ENCODE measurements around the gene MST1. TPM values are rescaled to one million over a fixed set of nuclear protein-coding genes. Genes with fewer than 3 reads are reported as not detected.

MST1 gene
- total and polyA plus RNA-seq, 12 donors = 2.3 to 16.0 (median 3.8) TPM

GRCh38 chr3:49732597-49732996 is 43.3 kb upstream of the MST1 start:
- Histone ChIP-seq H3K27me3 (no peaks in the 10 kb centered on the region), H3K4me3 (no peak overlapping the region), H3K36me3 (peaks cover 0 to 100% (median 40%) of the 10 kb centered on the region in 9 donors), H3K27ac (no peak overlapping the region), H3K9me3 (no peaks in the 10 kb centered on the region), H3K4me1 (no peaks in the 10 kb centered on the region)
- no peak for ATAC-seq
- TF ChIP-seq CTCF (IDR thresholded peaks at IDR 0.05) = no peak
- 92 to 94% methylated on average over 11 of the region's 11 CpGs for WGBS, 2 donors
- intact Hi-C loops (cut with DNase I) = no loop called here
- no peak for DNase-seq

GRCh38 chr3:49729966-49730609 is 40.8 kb upstream of the MST1 start:
- 97 to 98% methylated on average over 4 of the region's 4 CpGs for WGBS, 2 donors
- no peak for TF ChIP-seq CTCF (IDR thresholded peaks at IDR 0.05)
- no peaks in the 10 kb centered on the region for H3K27me3 ChIP-seq
- ATAC-seq (no peak), DNase-seq (no peak)
- H3K36me3 ChIP-seq = peaks cover 0 to 100% (median 39%) of the 10 kb centered on the region in 9 donors
- H3K4me1 ChIP-seq = peaks cover 0 to 3% (median 0%) of the 10 kb centered on the region in 9 donors
- H3K4me3 ChIP-seq = no peak overlapping the region
- no peaks in the 10 kb centered on the region for H3K9me3 ChIP-seq
- intact Hi-C loops (cut with DNase I) = loop anchor here in 1 of 10 donors (10.0 kb wide), 1 partner anchor 175 kb away; the partner anchor contains the start of gene MST1R
- no peak overlapping the region for H3K27ac ChIP-seq

DNA sequence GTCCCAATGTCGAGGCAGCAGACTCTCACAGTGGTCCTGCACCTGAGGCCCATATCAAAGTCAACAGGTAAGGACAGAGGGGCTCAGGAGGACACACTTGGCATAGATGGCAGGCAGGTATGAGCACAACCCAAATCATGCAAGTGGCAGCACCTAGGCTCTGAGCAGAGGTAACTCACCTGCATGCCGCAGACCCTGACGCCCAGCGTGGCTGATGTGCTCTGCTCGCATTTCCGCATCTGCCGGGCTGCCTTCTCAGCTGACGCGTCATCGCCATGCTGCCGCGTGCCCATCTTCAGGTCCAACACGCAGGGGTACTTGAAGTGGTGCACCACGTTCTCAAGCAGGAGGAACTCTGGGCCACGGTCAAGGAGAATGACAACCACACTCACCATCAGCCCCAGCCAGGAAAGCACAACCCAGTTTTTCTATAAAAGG is 38.7 kb upstream of the MST1 start:
- Histone ChIP-seq H3K9me3 (no peaks in the 10 kb centered on the region), H3K4me3 (no peak overlapping the region), H3K36me3 (peaks cover 0 to 82% (median 38%) of the 10 kb centered on the region in 9 donors), H3K27ac (no peak overlapping the region), H3K4me1 (peaks cover 7 to 16% (median 14%) of the 10 kb centered on the region in 9 donors), H3K27me3 (no peaks in the 10 kb centered on the region)
- intact Hi-C loops (cut with DNase I) = loop anchor here in 1 of 10 donors (10.0 kb wide), 1 partner anchor 177 kb away; the partner anchor contains the start of gene MST1R
- no peak for ATAC-seq
- 91% methylated on average over 15 of the region's 15 CpGs for WGBS, 2 donors
- DNase-seq = no peak
- TF ChIP-seq CTCF (IDR thresholded peaks at IDR 0.05) = no peak

DNA sequence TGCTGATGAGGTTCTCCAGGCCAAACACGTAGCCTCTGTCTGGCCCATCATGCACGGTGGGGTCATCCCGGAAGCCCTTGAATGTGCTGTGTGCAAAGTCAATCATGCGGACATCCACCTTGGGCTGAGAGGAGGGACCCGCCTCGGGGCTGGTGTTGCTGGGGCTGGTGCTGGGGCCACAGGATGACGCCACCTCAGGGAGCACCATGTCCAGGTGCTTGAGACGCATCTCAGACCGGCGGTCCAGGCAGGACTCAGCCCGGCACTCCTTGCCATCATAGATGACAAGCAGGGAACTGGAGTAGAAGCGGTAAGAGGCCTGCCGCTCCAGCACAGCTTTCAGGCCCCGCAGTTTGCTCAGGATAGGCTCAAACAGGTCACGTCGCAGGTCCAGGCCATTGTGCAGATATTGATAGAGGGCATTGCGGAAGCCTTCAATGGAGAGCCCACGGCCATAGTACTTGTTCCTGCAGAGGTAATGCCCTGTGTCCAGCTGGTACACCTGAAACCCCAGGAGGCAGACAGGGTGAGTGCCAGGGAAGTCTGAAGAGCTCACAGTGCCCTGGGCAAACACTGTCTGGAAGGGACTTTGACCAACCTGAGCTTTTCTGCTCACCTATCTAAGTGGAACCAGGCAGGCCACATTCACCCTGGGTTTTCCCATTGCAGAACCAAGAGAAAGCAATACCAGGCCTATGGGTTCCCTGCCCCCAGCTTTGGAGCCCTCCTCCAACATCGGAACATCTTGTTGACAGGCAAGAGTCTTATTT is 38.1 kb upstream of the MST1 start:
- Histone ChIP-seq H3K27me3 (no peaks in the 10 kb centered on the region), H3K4me3 (no peak overlapping the region), H3K4me1 (peaks cover 10 to 22% (median 20%) of the 10 kb centered on the region in 9 donors), H3K9me3 (no peaks in the 10 kb centered on the region), H3K36me3 (peaks cover 0 to 80% (median 33%) of the 10 kb centered on the region in 9 donors), H3K27ac (no peak overlapping the region)
- no peak for TF ChIP-seq CTCF (IDR thresholded peaks at IDR 0.05)
- intact Hi-C loops (cut with DNase I) = loop anchor here in 1 of 10 donors (10.0 kb wide), 1 partner anchor 177 kb away; the partner anchor contains the start of gene MST1R
- DNase-seq (no peak), ATAC-seq (no peak)
- WGBS, 2 donors = 88 to 89% methylated on average over 19 of the region's 19 CpGs
